HG03439 (cell line): ENCODE results near the gene LYSMD2.

Experiments
- ATAC-seq: cut with Tn5 transposase; IDR thresholded peaks from one replicate; pipeline ENCODE4 v1.9.1; 2021; ENCODE audit warnings: mild to moderate bottlenecking, moderate library complexity; ENCODE audit not compliant: unreplicated experiment

The LYSMD2 gene

GRCh38 chr15:51721199-51721960 is 16.1 kb downstream of the LYSMD2 start:
- no peak for ATAC-seq

GRCh38 chr15:51720201-51720995 is 17.1 kb downstream of the LYSMD2 start:
- no peak for ATAC-seq

GRCh38 chr15:51718746-51719145 is 18.7 kb downstream of the LYSMD2 start:
- no peak for ATAC-seq

- ATAC-seq: no peak
Measured at GRCh38 chr15:51718219-51718618, 19.2 kb downstream of the LYSMD2 start.

- ATAC-seq: no peak
Measured at GRCh38 chr15:51714911-51715310, 22.5 kb downstream of the LYSMD2 start.

GRCh38 chr15:51714162-51714561 is 23.3 kb downstream of the LYSMD2 start:
- no peak for ATAC-seq

GRCh38 chr15:51709031-51709430 is 28.4 kb downstream of the LYSMD2 start:
- no peak for ATAC-seq

- ATAC-seq: no peak
Measured at GRCh38 chr15:51708013-51708412, 29.4 kb downstream of the LYSMD2 start.

- no peak for ATAC-seq
Measured at GRCh38 chr15:51706926-51707608, 30.4 kb downstream of the LYSMD2 start.

GRCh38 chr15:51706291-51706690 is 31.2 kb downstream of the LYSMD2 start:
- no peak for ATAC-seq

- ATAC-seq: no peak
Measured at GRCh38 chr15:51702710-51703109, 34.7 kb downstream of the LYSMD2 start.

GRCh38 chr15:51699373-51699772 is 38.1 kb downstream of the LYSMD2 start:
- ATAC-seq: no peak

GRCh38 chr15:51697163-51697562 is 40.3 kb downstream of the LYSMD2 start:
- no peak for ATAC-seq

GRCh38 chr15:51696566-51696965 is 40.9 kb downstream of the LYSMD2 start:
- ATAC-seq: no peak

- ATAC-seq: no peak
Measured at GRCh38 chr15:51692154-51692553, 45.3 kb downstream of the LYSMD2 start.

GRCh38 chr15:51688863-51689262 is 48.6 kb downstream of the LYSMD2 start:
- ATAC-seq: no peak

- no peak for ATAC-seq
Measured at GRCh38 chr15:51687565-51687964, 49.9 kb downstream of the LYSMD2 start.

GRCh38 chr15:51681303-51681963 is 56.0 kb downstream of the LYSMD2 start, which contains the start of gene SCG3:
Gene SCG3 (plus strand): TSS chr15:51681503. CDS start chr15:51681756, 253 bp downstream.
- ATAC-seq: no peak

GRCh38 chr15:51680321-51680720 is 57.1 kb downstream of the LYSMD2 start:
- no peak for ATAC-seq

GRCh38 chr15:51678096-51678495 is 59.4 kb downstream of the LYSMD2 start:
- no peak for ATAC-seq

GRCh38 chr15:51677452-51677851 is 60.0 kb downstream of the LYSMD2 start:
- ATAC-seq: no peak
